ENCODE measurements around the gene ITPRIP.

- TF ChIP-seq, protein P1, sequence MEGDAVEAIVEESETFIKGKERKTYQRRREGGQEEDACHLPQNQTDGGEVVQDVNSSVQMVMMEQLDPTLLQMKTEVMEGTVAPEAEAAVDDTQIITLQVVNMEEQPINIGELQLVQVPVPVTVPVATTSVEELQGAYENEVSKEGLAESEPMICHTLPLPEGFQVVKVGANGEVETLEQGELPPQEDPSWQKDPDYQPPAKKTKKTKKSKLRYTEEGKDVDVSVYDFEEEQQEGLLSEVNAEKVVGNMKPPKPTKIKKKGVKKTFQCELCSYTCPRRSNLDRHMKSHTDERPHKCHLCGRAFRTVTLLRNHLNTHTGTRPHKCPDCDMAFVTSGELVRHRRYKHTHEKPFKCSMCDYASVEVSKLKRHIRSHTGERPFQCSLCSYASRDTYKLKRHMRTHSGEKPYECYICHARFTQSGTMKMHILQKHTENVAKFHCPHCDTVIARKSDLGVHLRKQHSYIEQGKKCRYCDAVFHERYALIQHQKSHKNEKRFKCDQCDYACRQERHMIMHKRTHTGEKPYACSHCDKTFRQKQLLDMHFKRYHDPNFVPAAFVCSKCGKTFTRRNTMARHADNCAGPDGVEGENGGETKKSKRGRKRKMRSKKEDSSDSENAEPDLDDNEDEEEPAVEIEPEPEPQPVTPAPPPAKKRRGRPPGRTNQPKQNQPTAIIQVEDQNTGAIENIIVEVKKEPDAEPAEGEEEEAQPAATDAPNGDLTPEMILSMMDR (IDR thresholded peaks at IDR 0.05) = no peak
- TF ChIP-seq POLR2A (IDR thresholded peaks at IDR 0.05) = no peak
These were observed 10.3 kb upstream of the ITPRIP start for GRCh38 chr10:104348601-104349000.
